GM18499 (cell line): Measurements from ENCODE around the gene NLN.
"Not testable (repeated sequence)": the region's sequence is repeated elsewhere in the genome, so short reads cannot be mapped to it uniquely, and the experiment has no call there.

Experiments
- ATAC-seq: cut with Tn5 transposase; IDR thresholded peaks from one replicate; pipeline ENCODE4 v1.9.1; 2021; ENCODE audit warnings: moderate number of reproducible peaks; ENCODE audit not compliant: insufficient read depth, unreplicated experiment

Gene NLN

GRCh38 chr5:65861830-65862241 lies 139.8 kb downstream of the NLN start:
- no peak for ATAC-seq

GRCh38 chr5:65862384-65862783 lies 140.4 kb downstream of the NLN start:
- no peak for ATAC-seq

DNA sequence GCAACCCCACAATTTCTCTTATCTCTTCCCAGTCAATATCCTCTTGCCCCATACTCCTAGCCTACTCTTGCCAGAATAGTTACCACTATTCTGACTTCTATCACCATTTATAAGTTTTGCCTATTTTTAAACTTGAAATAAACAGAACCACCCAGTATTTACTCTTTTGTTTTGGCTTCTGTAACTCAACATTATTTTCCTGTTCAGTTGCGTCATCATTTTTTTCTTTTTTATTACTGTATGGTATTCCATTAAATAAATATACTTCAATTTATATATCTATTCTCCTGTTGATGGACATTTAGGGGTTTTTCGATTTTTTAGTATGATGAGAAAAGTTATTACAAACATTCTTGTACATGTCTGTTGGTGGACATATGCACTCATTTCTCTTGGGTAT lies 141.7 kb downstream of the NLN start:
- ATAC-seq = no peak

DNA sequence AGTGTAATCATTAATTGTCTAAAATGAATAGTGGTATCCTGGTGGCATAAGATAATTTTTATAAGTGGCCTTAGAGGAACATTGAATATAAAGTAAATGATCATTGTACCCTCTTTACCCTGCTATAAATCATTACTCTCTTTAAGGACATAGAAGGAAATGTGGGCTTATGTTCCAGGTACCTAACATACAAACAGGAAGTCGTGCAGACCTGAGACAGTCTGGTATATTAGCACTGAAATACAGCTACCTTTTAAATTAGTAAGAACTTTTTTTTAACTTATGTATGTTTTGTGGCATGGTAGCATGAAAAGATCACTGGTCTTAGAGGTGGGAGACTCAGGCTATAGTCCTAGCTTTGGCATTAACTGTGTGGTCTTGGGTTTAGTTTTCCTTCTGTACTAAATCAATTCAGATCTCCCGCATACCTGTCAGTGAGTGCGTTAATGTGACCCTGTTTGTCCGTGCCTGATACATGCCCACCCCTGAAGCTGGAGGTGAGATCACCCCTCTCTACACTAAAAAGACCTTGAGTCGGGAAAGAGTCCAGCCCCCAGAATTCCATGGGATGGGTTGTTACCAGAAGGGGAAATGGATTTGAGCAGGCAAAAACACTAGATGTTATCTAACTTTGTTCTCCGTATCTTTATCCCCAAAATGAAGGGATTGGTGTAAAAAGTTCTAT lies 145.0 kb downstream of the NLN start:
- no peak for ATAC-seq

DNA sequence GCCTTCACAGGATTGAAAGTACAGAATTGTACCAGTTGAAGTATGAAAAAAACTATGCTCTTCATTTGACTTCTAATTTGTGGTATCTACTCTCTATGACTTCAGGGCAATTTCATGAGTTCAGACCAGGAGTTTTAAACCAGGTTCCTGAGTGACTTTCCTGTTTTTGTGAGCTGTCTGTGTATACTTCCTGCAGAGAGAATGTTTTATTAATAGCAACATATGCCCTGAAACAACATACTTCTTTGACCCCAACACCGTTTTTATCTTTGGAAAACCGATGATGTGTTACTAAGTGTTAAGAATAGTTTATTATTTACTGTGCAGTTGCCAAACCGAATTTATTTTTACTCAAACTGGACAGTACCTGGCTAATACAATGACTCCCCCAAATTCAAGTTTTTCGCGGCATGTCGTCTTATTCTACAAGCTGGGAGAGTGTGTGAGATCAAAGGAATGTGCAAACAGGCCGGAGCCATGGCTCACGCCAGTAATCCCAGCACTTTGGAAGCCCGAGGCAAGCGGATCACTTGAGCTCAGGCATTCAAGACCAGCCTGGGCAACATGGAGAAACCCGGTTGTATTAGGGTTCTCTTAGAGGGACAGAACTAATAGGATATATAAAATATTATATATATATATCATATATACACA lies 145.7 kb downstream of the NLN start:
- ATAC-seq = no peak

DNA sequence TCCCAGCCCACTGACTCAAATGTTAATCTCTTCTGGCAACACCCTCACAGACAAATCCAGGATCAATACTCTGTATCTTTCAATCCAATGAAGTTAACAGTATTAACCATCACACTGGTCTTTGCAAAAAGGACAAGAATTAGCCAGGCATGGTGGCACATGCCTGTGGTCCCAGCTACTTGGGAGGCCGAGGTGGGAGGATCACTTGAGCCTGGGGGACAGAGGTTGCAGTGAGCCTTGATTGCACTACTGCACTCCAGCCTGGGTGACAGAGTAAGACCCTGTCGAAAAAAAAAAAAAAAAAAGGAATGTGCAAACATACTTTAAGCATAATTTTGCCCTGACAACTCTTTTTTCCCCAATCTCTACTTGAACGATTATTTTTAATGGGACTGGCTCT lies 146.5 kb downstream of the NLN start:
- ATAC-seq = no peak

GRCh38 chr5:65871182-65871581 lies 149.2 kb downstream of the NLN start:
- ATAC-seq = no peak

DNA sequence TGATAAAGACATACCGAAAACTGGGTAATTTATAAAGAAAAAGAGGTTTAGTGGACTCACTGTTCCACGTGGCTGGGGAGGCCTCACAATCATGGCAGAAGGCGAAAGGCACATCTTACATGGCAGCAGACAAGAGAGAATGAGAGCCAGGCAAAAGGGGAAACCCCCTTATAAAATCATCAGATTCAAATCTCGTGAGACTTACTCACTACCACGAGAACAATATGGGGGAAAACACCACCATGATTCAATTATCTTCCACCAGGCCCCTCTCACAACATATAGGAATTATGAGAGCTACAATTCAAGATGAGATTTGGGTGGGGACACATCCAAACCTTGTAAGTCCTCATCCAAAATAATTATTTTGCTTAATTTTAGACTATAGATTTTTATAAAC lies 149.8 kb downstream of the NLN start:
- ATAC-seq = not testable (repeated sequence)

GRCh38 chr5:65873181-65873750 lies 151.3 kb downstream of the NLN start:
- no peak for ATAC-seq

GRCh38 chr5:65874241-65874640 lies 152.2 kb downstream of the NLN start:
- no peak for ATAC-seq

GRCh38 chr5:65876496-65876895 lies 154.5 kb downstream of the NLN start:
- no peak for ATAC-seq

DNA sequence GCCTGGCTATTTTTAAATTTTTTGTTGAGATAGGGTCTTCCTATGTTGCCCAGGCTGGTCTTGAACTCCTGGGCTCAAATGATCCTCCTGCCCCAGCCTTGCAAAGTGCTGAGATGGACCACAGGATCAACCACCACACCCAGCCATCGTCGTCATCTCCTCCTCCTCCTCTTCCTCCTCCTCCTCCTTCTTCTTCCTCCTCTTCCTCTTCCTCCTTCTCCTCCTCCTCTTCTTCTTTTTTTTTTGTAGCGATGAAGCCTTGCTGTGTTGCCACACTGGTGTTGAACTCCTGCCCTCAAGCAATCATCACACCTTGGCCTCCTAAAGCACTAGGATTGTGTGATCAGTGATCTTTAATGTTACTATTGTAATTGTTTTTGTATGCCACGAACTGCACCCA lies 155.0 kb downstream of the NLN start:
- ATAC-seq = no peak
